Stimulated activated effector memory CD8-positive, alpha-beta T cell treated with anti-CD3 and anti-CD28 coated beads, Interleukin-12 subunit alpha, Interleukin-12 subunit beta, amount 100 ng/mL, for 72 hours (primary cell): Measurements from ENCODE around the gene DDX24.

Source experiments
- ATAC-seq: fragments of 150-1000 bp; cut with Tn5 transposase; 2 replicates; pipeline ENCODE4 v1.10.0; 2021
- DNase-seq, 2 donors: peaks; one replicate each; pipeline ENCODE4 v3.0.0; 2021 to 2022; ENCODE audit warnings: low spot score in 2 of 2
- H3K27ac Mint-ChIP-seq: one replicate; pipeline ENCODE4 v1.8.0; 2022; ENCODE audit warnings: mild to moderate bottlenecking, mixed read lengths
- H3K36me3 Mint-ChIP-seq: one replicate; pipeline ENCODE4 v1.8.0; 2022; ENCODE audit warnings: mild to moderate bottlenecking, mixed read lengths
- H3K4me1 Mint-ChIP-seq: one replicate; pipeline ENCODE4 v1.8.0; 2022; ENCODE audit warnings: mixed read lengths
- H3K4me3 Mint-ChIP-seq: one replicate; pipeline ENCODE4 v1.8.0; 2022; ENCODE audit warnings: mild to moderate bottlenecking, mixed read lengths
- H3K9me3 Mint-ChIP-seq: one replicate; pipeline ENCODE4 v1.8.0; 2022; ENCODE audit warnings: mixed read lengths

DDX24 gene

DNA sequence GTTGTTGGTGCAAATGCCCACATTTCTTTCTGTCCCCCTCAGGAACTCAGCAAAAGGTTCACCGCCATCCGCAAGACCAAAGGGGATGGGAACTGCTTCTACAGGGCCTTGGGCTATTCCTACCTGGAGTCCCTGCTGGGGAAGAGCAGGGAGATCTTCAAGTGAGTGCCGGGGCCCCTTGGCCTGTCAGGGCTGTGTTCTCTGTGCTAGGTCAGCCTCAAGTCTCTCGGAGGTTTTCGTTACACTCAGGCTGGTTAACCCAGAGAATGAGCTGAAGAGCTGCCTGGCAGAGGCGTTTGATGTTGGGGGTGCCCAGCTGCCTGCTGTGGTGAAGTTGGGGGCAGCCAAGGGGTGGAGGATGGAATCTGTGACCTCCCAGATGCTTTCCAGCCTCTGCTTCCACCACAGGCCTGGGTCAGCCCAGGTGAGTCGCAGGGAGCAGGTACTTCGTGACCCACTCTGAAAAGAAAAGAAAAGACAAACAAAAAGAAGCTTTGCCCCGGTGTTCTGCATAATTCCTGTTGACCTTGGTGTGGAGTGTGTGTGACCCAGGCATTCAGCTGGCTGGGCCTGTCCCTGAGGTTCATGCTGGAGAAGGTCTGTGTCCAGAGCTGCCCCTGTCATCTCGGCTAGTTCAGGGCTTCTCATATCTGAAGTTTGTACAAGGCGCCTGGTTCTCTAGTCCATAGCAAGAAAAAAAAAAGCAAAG lies 41.9 kb downstream of the DDX24 start:
- ATAC-seq, result no peak
- Mint-ChIP-seq H3K9me3 (no peaks in the 10 kb centered on the region), H3K4me1 (peaks cover 6% of the 10 kb centered on the region), H3K36me3 (peaks cover 18% of the 10 kb centered on the region), H3K27ac (peak overlapping the region; percentile 64), H3K4me3 (no peak overlapping the region)
- DNase-seq, result no peak

GRCh38 chr14:94038510-94038909 lies 42.5 kb downstream of the DDX24 start:
- ATAC-seq, result no peak
- peak overlapping the region; percentile 64 for H3K27ac Mint-ChIP-seq
- H3K4me3 Mint-ChIP-seq, result no peak overlapping the region
- peaks cover 6% of the 10 kb centered on the region for H3K4me1 Mint-ChIP-seq
- peaks cover 14% of the 10 kb centered on the region for H3K36me3 Mint-ChIP-seq
- no peak for DNase-seq
- H3K9me3 Mint-ChIP-seq, result no peaks in the 10 kb centered on the region

DNA sequence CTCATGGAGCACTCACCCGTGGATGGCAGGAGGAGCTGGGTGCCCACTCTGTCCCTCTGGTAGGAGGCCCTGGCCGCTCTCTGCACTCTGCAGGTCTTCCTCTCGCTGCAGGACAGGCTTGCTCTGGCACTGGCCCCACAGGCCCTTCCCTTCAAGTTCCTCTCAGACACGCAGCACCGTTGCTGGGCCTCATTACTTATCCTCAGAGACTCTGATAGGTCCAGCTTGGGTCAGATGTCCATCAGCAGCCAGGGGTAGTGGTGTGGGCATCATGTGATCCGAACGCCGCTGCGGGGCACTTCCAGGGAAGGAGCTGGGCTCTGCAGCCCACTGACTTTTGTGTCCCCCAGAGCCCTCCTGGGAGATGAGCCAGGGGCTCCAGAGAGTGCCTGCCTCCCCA lies 43.0 kb downstream of the DDX24 start:
- Mint-ChIP-seq H3K9me3 (no peaks in the 10 kb centered on the region), H3K36me3 (peaks cover 9% of the 10 kb centered on the region), H3K27ac (no peak overlapping the region), H3K4me3 (no peak overlapping the region), H3K4me1 (peaks cover 6% of the 10 kb centered on the region)
- no peak for DNase-seq
- ATAC-seq, result no peak

DNA sequence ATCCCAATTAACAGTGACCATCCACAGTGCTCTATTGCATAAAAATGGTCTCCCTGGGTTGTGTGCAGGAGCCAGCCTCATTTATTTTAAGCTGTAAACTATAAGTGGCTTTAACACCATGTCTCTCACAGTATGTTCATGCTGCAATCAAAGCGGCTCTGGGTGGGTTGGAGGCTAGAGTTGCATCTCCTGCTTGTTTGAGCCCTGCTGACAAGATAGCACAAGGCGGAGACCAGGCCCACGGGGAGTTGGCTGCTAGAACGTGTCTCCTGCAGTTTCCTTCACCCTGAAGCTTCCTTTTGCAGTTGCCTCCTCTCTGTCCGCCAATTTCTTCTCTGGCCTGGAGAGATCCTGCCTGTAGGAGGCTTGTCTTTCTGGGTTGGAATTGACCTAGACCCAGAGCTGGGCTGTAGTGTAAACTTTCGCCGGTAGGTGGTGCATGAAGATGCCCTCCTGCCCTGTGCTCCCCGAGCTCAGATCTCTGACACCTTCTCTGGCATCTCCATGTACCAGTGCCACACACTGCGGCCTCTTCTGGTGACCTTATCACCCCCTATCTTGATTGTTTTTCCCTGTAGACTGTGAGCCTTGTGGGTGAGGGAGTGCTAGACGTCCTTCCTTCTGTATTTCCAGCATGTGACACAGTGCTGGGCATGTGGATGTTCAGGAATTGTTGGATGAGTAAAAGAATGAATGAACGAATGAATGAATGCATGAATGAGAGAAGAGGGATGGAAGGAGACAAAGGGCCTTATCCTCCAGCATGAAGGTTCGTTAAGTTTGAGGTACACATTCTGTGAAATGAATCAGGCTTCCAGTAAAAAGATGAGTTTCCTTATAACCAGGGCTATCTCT lies 44.5 kb downstream of the DDX24 start:
- Mint-ChIP-seq H3K4me3 (no peak overlapping the region), H3K9me3 (no peaks in the 10 kb centered on the region), H3K27ac (no peak overlapping the region), H3K4me1 (peaks cover 6% of the 10 kb centered on the region), H3K36me3 (peaks cover 7% of the 10 kb centered on the region)
- ATAC-seq (peak; percentile 92), DNase-seq (peak; percentile 68 to 91)

DNA sequence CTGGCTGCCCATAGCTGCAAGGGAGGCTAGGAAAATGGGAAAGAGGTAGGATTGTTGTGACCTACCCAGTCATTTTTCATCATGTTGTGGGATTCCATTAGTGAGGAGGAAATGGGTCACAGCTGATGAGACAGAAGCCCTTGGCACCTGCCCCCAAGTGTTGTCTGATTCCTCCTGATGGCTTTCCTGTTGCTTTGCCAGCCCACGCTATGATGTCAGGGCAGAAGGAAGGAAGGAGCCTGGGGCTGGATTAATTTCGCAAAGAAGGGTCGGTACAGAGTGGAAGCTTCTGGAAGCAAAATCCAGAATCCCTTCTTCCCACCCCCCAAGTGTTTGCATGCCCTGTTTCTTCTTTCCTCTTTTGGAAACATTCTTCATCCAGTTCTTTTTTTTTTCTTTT lies 46.1 kb downstream of the DDX24 start:
- H3K36me3 Mint-ChIP-seq, result peaks cover 7% of the 10 kb centered on the region
- H3K4me1 Mint-ChIP-seq, result peaks cover 6% of the 10 kb centered on the region
- no peak for ATAC-seq
- no peaks in the 10 kb centered on the region for H3K9me3 Mint-ChIP-seq
- no peak overlapping the region for H3K27ac Mint-ChIP-seq
- DNase-seq, result no peak
- no peak overlapping the region for H3K4me3 Mint-ChIP-seq

- Mint-ChIP-seq H3K9me3 (no peaks in the 10 kb centered on the region), H3K27ac (no peak overlapping the region), H3K36me3 (peaks cover 6% of the 10 kb centered on the region), H3K4me3 (no peak overlapping the region), H3K4me1 (peaks cover 24% of the 10 kb centered on the region)
- no peak for DNase-seq
- ATAC-seq, result no peak
Observed at GRCh38 chr14:94031883-94032279, 49.1 kb downstream of the DDX24 start.

DNA sequence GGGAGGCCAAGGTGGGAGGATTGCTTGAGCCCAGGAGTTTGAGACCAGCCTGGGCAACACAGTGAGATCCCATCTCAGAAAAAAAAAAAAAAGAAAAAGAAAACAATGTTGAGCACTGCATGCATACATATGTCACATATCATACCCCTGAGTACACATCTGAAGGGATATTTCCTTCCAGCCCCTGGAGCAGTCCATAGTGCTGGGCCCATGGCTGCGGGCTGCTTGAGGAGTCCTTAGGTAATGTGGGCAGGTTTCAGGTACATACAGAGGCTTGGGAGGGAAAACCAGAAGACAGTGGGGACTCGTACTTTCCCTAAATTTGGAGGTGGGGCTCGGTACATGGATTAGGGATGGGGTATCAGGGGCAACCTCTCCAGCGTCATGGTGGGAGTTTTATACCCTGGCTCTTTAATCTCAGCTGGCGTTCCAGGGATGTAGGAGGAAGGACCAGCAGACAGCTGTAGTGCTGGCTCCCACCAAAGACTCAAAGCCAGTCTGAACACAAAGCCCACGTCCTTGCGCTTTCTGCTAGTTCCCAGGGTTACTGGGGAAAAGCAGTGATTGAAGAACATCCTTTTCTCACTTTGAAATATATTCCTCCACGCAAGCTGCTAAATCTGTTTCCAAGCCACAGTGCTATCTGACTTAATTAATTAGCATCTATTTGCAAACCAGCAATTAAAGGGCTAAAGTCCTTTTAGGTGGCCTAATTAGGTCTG lies 49.7 kb downstream of the DDX24 start:
- H3K4me3 Mint-ChIP-seq, result no peak overlapping the region
- no peak overlapping the region for H3K27ac Mint-ChIP-seq
- peaks cover 19% of the 10 kb centered on the region for H3K4me1 Mint-ChIP-seq
- H3K9me3 Mint-ChIP-seq, result no peaks in the 10 kb centered on the region
- no peak for ATAC-seq
- peaks cover under 1% of the 10 kb centered on the region for H3K36me3 Mint-ChIP-seq
- DNase-seq, result no peak

DNA sequence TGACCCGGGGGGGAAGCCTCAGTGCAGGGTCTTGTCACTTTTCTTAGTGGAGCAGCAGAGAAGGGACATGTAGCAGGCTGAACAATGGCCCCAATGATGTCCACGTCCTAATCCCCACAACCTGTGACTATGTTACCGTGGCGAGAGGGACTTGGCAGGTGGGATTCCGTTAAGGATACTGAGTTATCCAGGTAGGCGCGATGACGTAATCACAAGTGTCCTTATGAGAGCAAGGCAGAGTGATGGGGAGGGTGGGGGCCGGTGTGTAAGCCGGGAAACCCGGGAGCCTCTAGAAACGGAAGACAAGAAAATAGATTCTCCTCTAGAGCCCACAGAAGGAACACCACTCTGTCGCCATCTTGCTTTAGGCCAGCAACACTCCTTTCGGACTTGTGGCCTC lies 50.4 kb downstream of the DDX24 start:
- Mint-ChIP-seq H3K4me3 (no peak overlapping the region), H3K9me3 (no peaks in the 10 kb centered on the region), H3K36me3 (no peaks in the 10 kb centered on the region), H3K27ac (no peak overlapping the region), H3K4me1 (peaks cover 25% of the 10 kb centered on the region)
- ATAC-seq, result no peak
- no peak for DNase-seq

GRCh38 chr14:94029671-94030203 lies 51.3 kb downstream of the DDX24 start:
- ATAC-seq, result no peak
- no peak for DNase-seq
- Mint-ChIP-seq H3K27ac (no peak overlapping the region), H3K9me3 (no peaks in the 10 kb centered on the region), H3K4me3 (no peak overlapping the region), H3K36me3 (no peaks in the 10 kb centered on the region), H3K4me1 (peaks cover 25% of the 10 kb centered on the region)

DNA sequence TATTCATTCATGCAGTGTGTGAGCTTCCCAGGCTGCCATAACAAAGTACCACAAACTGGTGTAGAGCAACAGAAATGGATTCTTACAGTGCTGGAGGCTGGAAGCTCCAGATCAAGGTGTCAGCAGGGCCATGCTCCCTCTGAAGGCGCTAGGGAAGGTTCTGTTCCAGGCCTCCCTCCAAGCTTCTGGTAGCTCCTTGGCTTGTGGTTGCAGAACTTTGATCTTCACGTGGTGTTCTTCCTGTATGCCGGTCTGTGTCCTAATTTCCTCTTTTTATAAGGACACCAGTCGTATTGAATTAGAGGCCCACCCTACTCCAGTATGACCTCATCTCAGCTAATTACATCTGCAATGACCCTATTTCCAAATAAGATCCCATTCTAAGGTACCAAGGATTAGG lies 51.7 kb downstream of the DDX24 start:
- ATAC-seq, result no peak
- Mint-ChIP-seq H3K4me3 (no peak overlapping the region), H3K36me3 (no peaks in the 10 kb centered on the region), H3K9me3 (no peaks in the 10 kb centered on the region), H3K4me1 (peaks cover 25% of the 10 kb centered on the region), H3K27ac (peak overlapping the region; percentile 70)
- no peak for DNase-seq

GRCh38 chr14:94028450-94028826 lies 52.6 kb downstream of the DDX24 start:
- ATAC-seq, result peak; percentile 46
- Mint-ChIP-seq H3K27ac (peak overlapping the region; percentile 70), H3K4me1 (peaks cover 25% of the 10 kb centered on the region), H3K9me3 (no peaks in the 10 kb centered on the region), H3K4me3 (peak overlapping the region; percentile 61), H3K36me3 (no peaks in the 10 kb centered on the region)
- DNase-seq, result no peak

GRCh38 chr14:94027566-94028449 lies 53.2 kb downstream of the DDX24 start:
- Mint-ChIP-seq H3K4me3 (peak overlapping the region; percentile 61), H3K4me1 (peaks cover 29% of the 10 kb centered on the region), H3K27ac (peak overlapping the region; percentile 70), H3K9me3 (no peaks in the 10 kb centered on the region), H3K36me3 (no peaks in the 10 kb centered on the region)
- DNase-seq, result no peak
- ATAC-seq, result no peak

- DNase-seq (no peak), ATAC-seq (no peak)
- no peaks in the 10 kb centered on the region for H3K36me3 Mint-ChIP-seq
- H3K4me3 Mint-ChIP-seq, result peak overlapping the region; percentile 61
- no peak overlapping the region for H3K27ac Mint-ChIP-seq
- H3K4me1 Mint-ChIP-seq, result peaks cover 37% of the 10 kb centered on the region
- no peaks in the 10 kb centered on the region for H3K9me3 Mint-ChIP-seq
Observed at GRCh38 chr14:94026889-94027469, 54.0 kb downstream of the DDX24 start.

- DNase-seq, result peak; percentile 91 to 97
- Mint-ChIP-seq H3K4me3 (peak within 1 kb of the TSS; percentile 61), H3K36me3 (no peaks in the 10 kb centered on the region), H3K4me1 (peaks cover 44% of the 10 kb centered on the region), H3K9me3 (no peaks in the 10 kb centered on the region), H3K27ac (no peak within 1 kb of the TSS)
- ATAC-seq, result peak; percentile 97
Observed at GRCh38 chr14:94026173-94026888, 54.7 kb downstream of the DDX24 start, which contains the start of gene OTUB2. Gene OTUB2 (plus strand): TSS chr14:94026340. CDS start chr14:94026538, 198 bp downstream.
